ENCODE measurements around the gene TMEM154. TPM values are rescaled to one million over a fixed set of nuclear protein-coding genes. Genes with fewer than 3 reads are reported as not detected.

Gene TMEM154
- total RNA-seq, 2 experiments from 2014 or later = 16.4 to 17.7 TPM

DNA sequence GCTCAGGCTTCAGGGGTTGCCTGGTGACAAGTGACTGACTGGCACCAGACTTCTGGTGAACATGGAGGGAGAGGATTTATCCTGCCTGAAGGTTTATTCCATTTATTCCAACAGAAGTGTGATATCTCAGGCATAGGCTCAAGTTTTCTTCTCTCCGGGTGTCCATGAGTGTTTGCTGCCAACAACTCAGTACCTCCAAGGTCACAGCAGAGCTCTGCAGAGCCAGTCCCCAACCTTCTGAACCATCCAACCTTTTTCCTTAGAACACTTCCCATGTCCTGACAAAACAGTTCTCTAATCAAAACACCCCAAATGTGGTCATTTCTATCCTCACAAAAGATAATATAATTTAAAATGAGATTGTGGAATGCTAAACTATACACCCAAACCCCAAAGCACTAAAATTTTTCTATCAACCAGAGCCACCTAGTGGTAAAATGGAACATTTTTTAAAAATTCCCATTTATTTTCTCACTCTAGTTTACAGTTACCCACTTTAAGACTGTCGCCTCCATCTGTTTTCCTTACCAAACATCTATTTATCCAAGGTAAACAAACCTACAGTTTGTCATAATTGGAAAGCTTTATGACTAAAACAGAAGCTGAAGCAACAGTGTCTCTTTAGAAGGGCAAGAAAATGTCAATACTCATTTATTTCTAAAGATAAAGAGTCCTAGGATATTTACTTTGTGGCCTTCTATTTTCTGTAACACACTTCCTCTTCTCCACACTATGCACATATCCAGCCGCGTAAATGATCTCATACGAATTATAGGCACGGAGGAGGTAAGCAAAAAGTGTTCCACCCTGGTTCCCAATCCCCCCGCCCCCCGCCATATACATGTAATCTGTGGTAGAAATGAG is 39.5 kb downstream of the TMEM154 start:
- CTCF ChIA-PET = interaction anchor here (0.6 to 3.6 kb wide), 8 partner anchors 11 to 181 kb away, joined by 3 to 20 read pairs (median 4); no protein-coding TSS in a partner anchor
- POLR2A ChIA-PET = no interaction called here

DNA sequence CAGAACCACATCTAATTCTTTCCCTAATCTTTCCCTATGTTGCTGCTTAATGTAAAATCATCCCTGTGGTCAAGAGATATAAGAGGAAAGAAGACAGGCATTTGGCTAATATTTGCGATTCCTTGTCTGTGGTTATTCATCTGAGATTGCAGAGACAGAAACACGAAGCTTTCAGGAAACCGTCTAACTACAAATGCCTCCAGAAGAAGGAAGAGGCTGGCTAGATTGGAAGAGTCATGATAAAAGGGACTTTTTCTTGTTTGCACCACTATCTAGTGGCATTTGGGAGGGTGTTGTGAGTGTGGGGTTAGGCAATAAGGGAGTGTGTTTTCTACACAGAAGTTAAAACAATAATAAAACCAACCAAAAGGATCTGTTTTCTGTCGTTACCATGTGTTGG is 43.9 kb downstream of the TMEM154 start:
- ChIA-PET POLR2A (no interaction called here), CTCF (interaction anchor here (1.0 to 2.5 kb wide), 2 partner anchors 134 to 202 kb away, joined by 3 to 8 read pairs; no protein-coding TSS in a partner anchor)

DNA sequence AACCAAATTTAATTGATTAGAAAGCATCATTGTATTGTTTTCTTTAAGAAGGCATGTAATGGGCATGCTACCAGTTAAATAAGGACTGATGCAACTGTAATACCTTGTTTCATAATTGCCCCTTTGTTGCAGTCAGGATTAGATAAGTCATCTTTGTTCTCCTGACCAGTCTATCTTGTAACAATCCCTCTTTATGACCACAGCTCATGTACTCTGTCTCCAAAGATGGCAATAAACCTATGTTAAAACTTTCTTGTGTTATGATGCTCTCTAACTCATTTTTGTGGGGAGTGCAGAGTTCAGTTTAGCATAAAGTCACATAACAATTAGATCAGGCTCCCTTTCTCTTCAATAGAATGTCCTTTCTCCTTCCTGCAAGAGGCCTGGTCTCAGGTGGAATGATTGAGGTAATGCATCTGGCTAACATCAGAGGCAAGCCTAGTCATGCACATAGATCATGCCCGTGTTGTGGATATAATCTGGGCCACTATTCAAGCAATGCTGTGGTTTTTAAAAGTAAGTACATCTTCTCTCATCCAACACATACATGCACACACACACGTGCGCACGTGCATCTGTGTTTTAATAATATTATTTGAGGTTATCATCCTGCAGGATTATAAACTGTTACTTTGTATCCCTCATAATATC is 45.6 kb downstream of the TMEM154 start:
- ChIA-PET POLR2A (no interaction called here), CTCF (interaction anchor here (1.1 kb wide), 1 partner anchor 114 kb away, joined by 3 read pairs; no protein-coding TSS in a partner anchor)

DNA sequence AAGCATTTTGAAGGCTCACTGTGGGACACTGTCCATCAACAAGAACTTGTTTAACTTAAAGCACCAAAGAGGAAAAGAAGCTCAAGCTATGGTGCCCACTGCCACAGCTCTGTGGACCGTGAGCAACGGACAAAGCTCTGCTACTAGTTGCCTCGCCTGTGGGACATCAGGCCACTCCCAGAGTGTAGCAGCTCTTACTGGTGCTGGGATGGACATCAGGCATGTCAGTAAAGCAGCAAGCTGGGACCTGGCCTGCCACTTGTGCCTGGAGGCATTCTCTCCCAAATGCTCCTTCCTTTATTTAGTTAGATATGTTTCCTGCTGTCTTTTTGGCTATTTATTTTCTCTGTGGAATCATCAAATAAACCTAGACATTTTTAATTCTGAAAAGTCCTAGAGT is 46.7 kb downstream of the TMEM154 start:
- CTCF ChIA-PET = interaction anchor here (1.3 kb wide), 1 partner anchor 94 kb away, joined by 3 read pairs; no protein-coding TSS in a partner anchor
- POLR2A ChIA-PET = no interaction called here

DNA sequence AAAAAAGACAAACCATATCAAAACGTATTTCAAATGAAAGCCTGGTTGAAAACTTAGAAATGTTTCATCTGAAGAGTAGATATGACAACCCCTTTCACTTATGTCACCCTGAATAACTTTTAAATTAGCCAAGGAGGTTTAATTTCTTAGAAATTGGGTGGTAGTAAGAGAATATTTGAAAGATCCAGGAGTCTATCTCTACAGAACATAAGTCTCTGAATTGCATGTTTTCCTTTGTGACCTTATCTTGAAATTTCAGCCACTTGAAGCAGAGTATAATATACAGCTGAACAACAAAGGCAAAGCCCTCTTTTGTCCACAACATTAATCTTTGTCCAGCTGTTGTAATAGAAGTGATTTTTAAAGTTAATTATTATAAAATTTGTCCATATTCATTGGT is 49.5 kb downstream of the TMEM154 start:
- POLR2A ChIA-PET = no interaction called here
- CTCF ChIA-PET = no interaction called here

DNA sequence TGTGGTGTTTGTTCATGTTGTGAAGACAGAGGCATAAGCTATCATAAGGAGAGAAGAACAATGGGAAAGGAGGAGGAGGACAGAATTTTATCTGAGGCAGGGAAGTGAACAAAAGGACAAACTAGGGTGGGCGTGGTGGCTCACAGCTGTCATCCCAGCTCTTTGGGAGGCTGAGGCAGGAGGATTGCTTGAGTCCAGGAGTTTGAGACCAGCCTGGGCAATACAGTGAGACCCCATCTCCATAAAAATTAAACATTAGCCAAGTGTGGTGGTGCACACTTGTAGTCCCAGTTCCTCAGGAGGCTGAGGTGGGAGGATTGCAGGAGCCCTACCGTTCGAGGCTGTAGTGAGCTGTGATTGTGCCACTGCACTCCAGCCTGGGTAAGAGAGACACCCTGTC is 49.9 kb downstream of the TMEM154 start:
- CTCF ChIA-PET = no interaction called here
- POLR2A ChIA-PET = no interaction called here

DNA sequence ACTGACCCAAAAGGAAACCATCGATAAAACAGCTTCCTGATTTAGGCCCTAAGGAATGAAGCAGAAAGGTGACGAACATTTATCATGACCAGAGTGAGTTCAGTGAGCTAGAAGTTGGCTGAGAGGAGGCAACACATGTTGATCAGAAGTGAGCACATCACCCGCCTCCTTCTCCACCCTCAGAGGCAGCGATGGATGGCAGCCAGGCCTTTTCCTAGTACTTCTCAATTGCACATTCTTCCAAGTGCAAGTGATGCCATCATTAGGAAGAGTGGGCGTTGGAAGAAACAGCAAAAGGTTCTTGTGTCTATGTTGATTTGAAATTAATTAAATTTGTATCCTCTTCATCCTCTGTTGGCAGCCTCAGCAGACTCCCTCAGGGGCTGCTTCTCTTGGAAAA is 51.7 kb downstream of the TMEM154 start:
- ChIA-PET CTCF (interaction anchor here (1.3 kb wide), 1 partner anchor 127 kb away, joined by 3 read pairs; no protein-coding TSS in a partner anchor), POLR2A (no interaction called here)

DNA sequence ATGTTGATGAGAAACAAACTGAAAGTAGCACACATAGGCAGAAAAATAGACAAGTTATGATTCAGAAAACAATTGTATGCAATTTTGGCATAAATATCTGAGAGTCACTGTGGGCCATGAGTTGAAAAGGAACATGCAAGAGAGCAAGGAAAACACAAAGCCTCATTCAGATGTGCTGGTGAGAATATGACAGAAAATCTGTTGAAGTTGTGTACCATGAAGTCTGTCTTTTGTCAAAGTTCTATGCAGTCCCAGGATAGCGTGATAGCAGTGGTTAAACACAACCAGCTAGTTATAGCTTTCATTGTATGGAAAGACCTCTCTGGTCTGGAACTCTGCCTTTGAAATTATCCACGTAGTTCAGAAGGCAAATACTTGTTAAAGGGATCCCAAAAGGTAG is 53.0 kb downstream of the TMEM154 start:
- ChIA-PET CTCF (interaction anchor here (1.3 kb wide), 1 partner anchor 126 kb away, joined by 3 read pairs; no protein-coding TSS in a partner anchor), POLR2A (no interaction called here)

DNA sequence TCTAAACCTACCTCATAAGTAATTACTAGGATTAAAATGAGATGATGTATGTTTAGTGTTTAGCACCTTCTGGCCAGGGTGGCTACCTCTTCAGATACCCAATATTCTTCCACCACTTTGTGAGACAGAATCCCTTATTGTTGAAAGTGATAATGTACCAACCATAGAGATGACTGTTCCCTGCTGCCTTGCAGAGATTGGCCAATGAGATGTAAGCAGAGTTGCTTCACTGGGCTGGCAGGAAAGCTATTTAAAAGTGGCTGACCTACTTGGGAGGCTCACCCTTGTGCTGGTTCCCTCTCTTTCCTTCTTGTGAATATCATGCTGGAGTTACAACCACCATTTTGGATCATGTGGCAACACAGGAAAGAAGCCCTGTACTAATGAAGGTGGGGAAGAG is 58.9 kb downstream of the TMEM154 start:
- ChIA-PET CTCF (no interaction called here), POLR2A (interaction anchor here (1.3 kb wide), 1 partner anchor 41 kb away, joined by 3 read pairs; no protein-coding TSS in a partner anchor)

DNA sequence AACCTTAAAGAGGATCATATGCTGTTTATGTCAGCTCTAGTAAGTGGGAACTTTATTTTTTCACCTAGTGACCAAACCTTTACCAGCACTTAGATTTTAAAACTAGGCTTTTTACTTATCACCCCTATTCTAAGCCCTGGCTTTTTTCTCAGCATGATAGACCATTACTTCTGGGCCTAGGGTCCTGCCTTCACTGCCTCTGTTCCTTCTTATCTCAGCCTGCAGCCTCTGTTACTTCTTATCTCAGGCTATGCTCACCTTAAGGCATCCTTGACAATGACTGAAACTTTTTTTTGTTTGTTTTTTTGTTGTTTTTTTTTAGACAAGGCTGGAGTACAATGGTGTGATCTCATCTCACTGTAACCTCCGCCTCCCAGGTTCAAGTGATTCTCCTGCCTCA is 59.6 kb downstream of the TMEM154 start:
- ChIA-PET POLR2A (interaction anchor here (1.3 kb wide), 1 partner anchor 40 kb away, joined by 3 read pairs; no protein-coding TSS in a partner anchor), CTCF (no interaction called here)

DNA sequence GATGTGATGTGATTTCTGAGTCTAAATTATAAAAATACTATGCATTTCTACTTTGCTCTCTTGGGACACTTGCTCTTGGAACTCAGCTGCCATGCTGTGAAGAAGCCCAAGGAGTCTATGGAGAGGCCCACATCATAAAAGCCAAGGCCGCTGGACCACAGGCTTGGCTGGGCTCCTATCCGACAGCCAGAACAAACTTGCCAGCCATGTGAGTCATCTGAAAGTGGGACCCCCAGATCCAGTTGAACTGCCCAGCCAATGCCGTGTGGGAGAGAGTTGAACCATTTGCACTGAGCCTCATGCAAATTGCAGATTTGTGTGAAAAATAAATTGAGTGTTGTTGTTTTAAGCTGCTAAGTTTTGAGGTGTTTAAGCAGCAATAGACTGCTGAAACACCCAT is 60.2 kb downstream of the TMEM154 start:
- CTCF ChIA-PET = no interaction called here
- POLR2A ChIA-PET = interaction anchor here (1.3 kb wide), 1 partner anchor 39 kb away, joined by 3 read pairs; no protein-coding TSS in a partner anchor

DNA sequence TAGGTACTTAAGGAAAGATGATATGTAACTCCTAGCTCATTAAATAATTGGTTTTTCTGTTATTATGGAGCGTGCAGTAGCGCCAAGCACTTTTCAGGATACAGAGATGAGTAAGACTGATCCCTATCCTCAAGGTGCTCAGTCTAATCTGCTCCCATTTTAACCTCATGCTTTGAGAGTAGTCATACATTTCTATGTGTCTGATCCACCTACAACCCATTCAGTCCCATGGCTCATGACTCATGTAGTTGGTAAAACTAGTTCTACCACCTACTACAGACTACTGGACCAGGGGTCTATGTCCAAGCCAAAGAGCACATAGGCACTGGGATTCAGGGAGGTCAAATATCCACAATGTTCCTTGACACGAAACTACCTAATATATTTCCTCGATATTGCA is 60.8 kb downstream of the TMEM154 start:
- CTCF ChIA-PET = no interaction called here
- POLR2A ChIA-PET = no interaction called here

DNA sequence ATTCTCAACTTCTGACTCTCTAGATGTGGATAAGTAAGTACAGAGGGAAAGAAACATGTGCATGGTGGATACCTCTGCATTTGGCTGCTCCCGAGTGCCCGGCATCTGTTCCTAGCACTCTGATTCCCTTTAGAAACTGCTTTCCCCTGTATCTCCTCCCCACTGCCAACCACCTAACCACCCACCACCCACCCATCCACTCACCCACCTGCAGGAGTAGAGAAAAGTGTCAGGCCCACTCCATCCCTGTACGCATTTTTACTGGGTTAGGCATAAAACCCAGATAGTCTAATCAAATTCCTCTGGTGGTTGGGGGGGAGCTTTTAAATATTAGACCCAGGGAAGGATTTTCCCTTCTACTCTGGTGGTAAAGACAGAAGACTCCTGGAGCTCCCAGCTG is 63.0 kb downstream of the TMEM154 start:
- POLR2A ChIA-PET = no interaction called here
- CTCF ChIA-PET = interaction anchor here (0.7 kb wide), 1 partner anchor 403 kb away, joined by 3 read pairs; no protein-coding TSS in a partner anchor

DNA sequence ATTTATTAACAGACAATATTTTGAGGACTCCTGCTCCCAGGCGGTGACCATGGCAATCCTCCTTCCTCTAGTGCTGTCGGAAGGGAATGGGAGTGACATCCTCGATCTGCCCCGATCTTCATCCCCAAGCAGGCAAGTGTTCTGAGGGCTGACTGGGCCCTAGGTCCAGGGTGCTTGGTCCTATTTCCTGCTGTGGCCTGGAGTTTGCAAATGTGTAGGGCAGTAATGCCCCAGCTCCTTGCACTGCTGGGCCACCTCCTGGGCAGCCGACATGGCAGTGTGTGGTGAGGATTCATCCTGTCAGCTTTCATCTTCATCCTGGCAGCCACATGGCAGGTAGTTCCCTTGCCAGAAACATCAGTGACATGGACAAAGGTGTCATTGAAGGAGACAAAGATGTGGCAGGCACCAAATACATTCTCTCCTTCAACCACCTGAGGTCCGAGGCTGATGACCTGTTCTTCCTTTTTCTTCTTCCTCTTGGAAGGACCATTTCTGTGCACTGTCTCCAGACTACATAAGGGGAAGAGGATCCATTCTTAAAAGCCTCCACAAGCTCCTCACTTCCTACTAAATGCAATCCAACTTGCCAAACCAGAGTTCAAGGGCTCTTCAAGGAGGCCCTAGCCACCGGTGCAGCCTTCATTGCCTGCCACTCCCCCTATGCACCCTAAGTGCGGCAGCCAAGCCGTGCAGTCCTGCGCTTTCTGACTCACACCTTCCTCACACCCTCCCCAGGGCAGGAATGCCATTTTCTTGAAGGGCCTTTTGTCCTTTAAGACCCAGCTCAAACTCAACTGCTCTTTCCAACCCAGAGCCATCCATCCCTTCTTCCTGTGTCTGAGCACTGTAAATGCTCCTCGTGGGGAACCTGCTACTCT is 65.7 kb downstream of the TMEM154 start:
- CTCF ChIA-PET = interaction anchor here (0.6 kb wide), 1 partner anchor 17 kb away, joined by 3 read pairs; no protein-coding TSS in a partner anchor
- POLR2A ChIA-PET = no interaction called here

DNA sequence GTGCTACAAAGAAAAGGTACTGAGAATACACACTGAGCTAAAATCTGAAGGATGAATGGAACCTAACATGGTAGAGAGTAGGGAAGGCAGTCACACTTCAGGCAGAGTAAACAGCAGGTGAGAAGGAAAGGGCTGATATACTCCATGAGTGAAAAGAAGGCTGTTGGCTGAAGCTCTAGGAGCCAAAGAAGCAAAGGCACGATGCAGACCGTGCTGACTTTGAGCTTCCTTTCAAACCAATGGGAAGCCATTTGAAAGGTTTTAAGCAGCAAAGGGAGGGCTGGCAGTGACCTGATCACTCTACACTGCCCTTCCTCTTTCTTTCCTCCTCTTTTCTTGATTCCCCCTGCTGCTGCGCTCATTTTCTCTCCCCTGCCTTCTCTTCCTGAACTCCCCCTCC is 66.4 kb downstream of the TMEM154 start:
- CTCF ChIA-PET = interaction anchor here (0.6 kb wide), 1 partner anchor 18 kb away, joined by 3 read pairs; no protein-coding TSS in a partner anchor
- POLR2A ChIA-PET = no interaction called here

DNA sequence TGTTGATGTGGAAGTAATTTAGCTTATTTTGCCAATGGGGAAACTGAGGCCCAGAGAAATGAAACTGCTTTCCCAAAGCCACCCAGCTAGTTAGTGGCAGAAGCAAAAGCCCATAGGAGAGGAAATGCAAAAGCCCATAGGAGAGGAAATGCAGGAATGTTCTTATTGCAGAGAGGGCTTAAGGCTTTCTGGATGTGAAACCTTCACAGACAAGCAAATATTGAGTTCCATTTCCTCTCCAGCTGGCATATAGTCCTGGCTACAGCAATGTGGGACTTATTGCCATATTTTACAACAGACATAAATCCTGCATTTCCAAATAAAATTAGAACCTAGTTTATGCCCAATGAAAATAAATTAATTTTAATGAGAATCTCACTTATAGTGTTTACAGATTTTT is 69.7 kb downstream of the TMEM154 start:
- POLR2A ChIA-PET = no interaction called here
- CTCF ChIA-PET = no interaction called here

DNA sequence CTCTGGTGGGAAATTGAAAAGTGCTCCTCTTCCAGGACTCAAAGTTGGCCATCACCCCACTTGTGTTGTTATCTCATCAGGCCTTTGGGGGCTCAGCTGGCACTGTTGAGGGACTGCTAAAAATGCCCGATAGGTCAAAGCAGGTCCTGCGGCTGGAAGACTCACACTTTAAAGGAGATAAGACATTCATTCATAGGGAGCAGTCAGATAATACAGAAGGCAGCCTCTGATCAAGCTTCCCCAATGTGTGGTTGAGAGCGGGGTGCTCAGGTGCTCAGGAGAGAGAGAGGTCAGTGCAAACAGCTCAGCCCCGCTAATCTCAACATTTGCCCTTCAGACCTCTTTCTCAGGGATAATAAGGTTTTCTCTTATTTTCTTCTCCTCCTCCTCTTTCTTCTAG is 70.3 kb downstream of the TMEM154 start:
- CTCF ChIA-PET = no interaction called here
- POLR2A ChIA-PET = no interaction called here

DNA sequence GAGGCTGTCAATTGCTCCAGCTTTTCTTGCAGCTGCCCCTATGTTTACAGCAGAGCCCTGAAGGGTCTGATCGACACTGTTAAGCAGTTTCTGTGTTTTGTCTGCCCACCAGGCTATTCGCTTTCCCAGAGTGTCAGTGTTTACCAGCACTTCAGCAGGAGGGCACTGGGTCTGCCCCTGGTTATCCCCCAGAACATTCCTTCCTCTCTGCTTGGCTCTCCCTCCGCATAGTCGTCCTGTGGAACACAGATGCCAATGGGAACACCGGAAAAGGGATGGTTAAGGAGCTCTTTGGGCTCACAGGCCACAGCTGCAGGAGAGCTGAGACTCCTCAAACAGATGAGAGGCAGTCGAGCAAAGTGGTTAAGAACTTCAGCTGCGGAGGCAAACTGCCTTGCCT is 72.6 kb downstream of the TMEM154 start:
- ChIA-PET POLR2A (no interaction called here), CTCF (no interaction called here)

DNA sequence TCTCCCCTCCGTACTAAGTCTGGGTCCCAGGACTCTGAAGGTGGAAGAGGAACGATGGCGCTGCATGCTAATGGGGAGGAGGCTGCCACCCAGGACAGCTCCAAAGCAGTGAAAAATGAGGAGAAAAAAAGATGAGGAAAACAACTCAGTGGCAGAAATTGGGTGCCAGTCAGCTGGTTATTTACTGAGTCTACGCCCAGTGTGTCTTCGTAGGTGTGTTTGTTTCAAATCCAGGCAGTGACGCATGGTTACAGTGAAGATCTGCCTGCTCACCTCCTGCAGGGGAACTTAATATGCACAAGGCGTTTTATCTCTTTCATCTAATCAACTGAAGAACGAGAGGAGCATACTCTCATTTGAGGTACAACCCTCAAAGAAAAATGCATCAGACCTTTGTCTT is 73.0 kb downstream of the TMEM154 start:
- ChIA-PET CTCF (no interaction called here), POLR2A (no interaction called here)
